Measurements from ENCODE around the gene LSAMP.

- TF ChIP-seq CTCF (IDR thresholded peaks at IDR 0.05) (no peak), POLR2A (IDR thresholded peaks at IDR 0.05) (no peak)
These were observed 614.4 kb downstream of the LSAMP start for GRCh38 chr3:115830764-115831395.
